HG03139 (cell line): ENCODE measurements around the gene CCDC57.

Source experiments
- ATAC-seq: cut with Tn5 transposase; IDR thresholded peaks from one replicate; pipeline ENCODE4 v1.9.1; 2021; ENCODE audit not compliant: unreplicated experiment

CCDC57 gene

DNA sequence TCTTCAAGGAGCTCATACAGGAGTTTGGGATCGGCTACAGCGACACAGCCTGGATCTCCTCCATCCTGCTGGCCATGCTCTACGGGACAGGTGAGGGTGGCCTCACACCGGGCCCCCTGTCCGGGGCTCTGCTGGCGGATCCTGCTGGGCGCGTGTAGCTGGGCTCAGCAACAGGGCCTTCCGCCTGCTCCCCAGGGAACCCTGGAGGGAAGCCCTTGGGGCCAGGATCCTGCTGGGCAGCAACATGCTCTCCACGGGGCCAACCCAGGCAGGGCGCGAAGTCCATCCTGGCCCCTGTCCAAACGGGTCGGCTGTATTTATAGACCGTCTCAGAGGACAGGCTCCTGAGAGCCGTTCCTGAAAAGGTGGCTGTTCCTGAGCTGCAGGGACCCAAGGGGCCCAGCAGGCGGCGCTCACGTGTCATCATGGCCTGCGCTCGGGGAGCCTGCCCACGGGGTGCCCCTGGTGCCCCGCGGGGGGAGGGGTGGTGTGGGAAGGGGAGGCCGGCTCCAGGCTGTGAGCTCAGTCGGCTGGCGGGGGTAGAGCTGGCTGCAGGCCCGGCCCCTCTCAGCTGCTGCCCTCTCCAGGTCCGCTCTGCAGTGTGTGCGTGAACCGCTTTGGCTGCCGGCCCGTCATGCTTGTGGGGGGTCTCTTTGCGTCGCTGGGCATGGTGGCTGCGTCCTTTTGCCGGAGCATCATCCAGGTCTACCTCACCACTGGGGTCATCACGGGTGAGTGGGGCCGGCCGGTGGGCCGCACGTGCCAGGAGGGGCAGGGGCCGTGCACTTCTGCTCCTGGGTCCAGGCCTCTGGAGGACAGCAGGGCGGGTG is 23.7 kb upstream of the CCDC57 start:
- no peak for ATAC-seq

DNA sequence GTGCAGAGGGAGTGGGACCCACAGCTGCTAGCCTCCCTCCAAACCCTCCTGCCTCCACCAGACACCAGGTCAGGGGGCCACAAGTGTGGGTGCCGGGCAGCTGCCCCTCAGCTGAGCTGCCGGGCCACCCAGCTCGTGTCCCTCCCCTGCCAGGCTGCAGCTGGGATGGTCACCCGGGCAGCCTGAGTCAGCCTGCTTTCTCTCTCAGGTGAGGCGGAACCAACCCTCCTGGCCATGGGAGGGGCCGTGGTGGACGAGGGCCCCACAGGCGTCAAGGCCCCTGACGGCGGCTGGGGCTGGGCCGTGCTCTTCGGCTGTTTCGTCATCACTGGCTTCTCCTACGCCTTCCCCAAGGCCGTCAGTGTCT is 23.1 kb upstream of the CCDC57 start:
- no peak for ATAC-seq

DNA sequence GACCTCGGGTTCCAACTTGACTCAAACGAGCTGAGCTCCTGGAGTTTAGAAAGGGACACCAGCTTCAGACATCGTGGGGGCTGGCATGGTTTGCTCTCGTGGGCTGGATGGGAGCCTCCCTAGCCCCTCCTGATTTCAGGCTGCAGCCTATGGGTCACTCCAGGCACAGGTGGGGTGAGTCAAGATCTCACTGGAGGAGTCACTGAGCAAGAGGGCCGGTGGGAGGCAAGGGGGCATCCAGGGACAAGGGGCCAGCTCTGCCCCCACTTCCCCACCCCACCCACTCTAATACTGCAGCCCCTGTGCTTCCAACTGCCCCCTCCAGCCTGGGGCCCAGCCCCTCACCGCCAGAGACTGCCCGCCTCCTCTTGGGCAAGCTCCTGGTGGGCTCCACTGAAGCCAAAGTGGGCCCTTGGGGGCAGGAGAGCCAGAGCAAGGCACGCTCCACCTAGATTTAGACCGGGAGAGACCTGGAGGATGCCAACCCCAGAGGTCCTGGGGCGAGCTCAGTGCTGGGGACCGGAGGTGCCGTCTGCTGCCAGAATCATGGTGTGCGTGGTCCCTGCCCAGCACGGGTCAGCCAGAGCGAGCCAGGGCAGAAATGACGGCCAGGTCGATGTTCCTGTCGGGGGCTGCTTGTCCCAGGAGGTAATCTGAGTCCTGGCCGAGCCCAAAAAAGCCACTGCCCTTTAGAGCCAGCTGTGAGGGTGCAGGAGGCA is 22.6 kb upstream of the CCDC57 start:
- ATAC-seq = no peak

DNA sequence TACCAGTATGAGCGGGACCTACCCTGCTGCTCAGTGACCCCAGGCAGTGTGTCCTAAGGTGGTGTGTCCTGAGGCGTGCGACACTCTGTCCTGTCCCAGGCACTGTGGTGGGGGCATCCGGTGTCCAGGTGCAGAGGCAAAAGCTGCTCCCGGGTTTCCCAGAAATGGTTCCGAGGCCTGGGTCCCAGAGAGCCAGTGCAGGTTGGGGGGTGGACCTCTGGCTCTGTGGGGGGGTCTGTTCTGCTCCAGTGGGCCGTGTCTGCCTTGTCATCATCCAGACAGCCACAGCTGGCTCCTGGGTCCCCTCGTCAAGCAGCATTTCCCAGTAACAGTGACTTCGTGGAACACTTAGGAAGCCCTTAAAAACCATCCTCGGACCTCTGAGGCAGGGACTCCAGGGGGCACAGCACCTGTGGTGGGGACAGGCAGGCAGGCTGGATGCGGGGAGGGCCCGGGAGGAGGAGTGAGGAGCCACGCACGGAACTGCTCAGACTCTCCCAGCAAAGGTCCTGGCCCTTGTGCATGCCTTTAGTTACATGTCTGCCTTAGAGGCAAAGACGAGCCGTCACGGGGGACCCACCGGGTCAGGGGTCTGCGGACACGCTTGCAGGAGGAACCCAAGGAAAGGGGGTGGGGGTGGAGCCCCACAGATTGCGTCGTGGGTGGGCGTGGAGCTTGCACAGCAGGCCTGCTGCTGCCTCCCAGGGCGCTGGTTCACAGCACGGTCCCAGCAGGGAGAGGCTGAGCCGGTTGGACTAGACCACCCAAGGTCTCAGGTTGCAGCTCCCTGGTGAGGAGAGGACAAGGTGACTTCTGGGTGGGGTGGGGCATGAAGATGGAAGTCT is 21.8 kb upstream of the CCDC57 start:
- no peak for ATAC-seq

DNA sequence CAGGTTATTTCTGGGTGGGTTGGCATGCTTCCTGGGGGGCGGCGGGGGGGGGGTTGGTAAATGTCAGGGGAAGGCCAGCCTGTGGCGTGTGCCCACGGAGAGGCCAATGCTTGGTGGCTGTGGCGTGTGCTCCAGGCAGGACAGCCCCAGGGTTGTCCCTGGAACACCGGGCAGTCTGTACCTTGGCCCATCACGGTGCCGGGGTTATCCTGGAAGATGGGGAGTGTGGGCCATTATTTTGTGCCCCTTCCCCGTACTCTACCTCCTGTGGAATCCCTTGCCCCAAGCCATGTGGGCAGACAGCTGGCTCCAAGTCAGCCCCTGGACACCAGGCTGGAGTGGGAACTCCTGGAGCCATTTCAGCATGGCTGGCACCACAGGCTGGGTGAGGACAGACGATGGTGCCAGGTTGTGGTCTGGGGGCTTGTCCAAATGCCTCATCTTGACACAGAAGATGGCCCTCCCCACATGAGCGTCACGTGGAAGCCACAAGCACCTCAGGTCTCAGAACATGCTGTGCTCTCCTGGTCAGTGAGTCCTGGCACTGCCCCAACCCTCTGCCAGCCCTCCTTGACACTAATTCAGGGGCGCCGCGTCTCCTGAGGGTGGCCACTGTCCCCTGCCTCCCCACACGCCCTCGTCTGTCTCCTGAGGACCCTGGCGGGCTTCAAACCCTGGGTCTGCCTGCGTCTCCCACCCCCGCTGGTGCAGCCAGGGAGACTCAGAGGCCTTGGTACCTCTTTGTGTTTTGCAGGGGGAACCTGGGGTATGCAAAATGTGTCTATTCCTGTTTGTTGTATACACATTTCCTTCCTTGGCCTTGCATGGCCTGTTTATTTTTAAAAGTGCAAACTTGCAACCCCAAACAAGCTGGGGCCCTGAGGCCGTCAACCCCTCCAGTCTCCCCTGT is 20.5 kb upstream of the CCDC57 start:
- no peak for ATAC-seq

DNA sequence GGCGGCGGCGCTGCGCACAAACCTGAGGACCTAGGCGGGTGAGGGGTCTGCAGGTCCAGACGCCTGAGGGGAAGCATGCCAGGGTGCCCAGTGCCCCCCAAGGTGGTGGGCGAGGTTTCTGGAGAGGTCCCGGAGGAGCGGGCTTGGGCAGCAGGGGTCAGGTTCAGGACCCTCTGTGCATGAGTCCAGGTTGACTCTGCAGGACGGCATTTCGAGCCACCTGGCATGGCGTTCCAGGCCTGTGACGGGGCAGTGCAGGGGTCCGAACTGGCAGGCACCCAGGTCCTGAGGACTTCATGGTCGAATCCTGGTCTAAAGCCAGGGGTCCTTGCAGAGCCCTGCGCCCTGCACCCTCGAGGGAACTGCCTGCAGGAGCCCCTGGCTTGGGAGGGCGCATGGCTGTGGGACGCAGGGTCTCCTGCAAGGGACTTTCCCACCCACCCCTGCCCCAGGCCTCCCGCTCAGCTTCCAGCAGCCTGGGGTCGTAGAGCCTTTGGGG is 19.7 kb upstream of the CCDC57 start:
- no peak for ATAC-seq

DNA sequence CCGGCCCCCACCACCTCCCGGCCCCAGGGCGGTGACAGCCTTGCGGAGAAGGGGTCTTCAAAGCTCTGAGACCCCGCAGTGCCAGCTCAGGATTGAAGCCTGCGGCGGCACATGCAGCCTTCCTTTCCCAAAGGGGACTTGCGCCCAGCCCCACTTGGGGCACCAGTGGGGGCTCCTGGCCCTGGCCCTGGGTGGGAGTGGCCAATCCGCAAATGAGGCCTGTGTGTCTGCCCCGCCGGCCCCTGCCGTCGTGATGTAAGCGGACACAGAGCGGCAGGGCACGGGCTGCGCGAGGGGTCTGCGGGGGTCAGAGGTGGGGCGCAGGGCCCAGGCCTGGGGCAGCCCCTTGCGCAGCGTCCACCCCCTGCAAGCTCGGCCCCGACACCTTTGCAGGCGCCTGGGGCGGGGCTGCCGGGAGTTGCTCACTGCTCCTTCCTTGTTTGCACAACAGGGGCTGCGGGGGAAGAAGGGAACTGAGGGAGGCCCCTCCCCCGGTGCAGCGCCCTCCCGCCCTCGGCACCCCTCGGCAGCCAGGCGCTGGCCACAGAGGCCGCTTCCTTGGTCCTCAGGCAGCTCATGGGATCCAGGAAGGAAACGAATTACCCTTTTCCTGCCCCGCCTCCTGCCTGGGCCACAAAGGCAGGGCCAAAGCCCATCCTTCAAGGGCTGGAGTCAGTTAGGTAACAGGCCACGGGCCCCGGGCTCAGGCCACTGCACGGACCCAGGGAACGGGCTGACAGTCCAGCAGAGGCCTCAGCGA is 19.1 kb upstream of the CCDC57 start:
- no peak for ATAC-seq

DNA sequence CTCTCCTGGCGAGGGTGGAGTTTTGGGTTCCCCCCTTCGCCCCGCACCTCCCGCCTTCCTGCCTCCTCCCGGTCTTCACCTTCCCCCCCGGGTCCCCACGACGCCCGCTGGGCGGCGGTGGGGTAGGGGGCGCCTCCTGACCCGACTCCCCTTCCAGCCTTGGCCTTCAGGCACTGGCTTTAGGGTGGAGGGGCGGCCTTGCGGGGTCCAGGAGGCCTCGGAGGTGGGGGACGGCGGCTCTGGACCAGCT is 18.6 kb upstream of the CCDC57 start:
- no peak for ATAC-seq

DNA sequence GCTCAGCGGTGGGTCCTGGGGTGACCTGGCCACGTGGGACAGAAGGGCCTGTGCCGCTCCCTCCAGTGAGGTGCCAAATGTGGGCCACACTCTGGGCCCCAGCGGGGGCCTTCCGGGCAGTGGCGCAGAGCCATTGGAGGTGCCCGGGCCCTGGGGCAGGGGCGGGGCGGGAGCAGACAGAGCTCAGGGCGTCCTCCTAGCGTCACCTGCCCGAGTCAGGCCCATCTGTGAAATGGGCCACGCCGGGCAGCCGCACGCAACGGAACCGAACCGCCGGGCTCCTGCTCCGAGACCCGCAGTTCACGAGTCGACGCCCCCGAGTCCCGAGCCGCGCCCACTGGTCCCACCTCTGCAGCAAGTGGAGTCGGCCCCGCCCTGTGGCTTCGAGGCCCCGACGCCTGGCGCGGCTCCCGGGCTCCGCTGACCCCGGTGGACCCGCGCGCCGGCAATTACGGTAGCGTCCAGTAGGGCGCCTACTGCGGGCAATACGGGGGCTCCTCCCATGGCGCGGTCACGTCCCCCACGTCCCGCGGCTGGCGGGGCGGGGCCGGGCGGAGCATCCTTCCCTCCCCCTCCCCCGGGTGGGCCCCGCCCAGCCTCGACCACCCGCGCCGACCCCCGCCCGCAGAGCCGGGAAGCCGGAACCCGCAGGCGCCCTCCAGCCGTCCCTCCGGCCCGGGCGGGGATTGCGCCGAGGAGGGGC is 18.1 kb upstream of the CCDC57 start:
- peak; percentile 37 for ATAC-seq

DNA sequence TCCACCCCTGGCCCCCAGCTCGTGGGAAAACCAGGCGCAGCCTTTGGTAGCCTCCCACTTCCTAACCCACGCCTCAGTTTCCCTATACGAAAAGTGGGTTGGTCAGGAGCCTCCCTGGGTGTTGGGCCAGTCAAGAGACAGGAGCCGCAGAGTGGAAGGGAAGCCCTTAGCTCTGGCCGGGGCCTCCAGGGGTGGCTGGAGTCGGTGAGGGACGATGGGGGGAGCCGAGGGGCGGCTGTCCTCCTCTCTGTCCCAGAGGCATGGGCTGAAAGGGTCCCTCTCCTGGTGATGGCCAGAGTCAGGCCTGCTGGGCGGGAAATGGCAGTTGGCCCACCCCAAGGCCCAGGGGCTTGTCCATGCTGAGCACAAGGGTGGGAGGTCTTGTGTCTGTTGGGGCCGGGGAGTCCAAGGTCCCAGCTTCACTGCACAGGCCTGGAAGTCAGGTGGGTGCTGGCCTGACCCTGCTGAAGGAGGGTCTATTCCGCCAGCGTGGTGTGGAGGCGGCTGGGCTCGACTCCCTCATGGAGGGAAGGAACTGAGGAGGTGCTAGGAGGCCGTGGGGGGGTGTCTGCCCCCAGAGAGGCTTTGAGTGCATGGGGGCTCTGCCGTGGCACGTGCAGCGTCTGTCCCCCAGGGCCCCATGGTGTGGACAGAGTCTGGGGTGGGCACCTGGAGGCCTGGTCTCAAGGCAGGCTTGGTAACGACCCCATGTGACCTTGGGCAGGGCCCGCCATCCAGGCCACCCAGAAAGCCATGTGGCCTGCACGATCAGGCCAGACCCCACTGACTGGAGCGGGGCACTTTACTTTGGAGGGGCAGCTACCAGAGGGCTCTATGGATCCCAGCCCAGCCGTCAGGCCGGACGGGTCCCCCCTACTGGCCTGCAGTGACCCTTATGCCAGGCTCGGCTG is 17.3 kb upstream of the CCDC57 start:
- ATAC-seq = no peak

DNA sequence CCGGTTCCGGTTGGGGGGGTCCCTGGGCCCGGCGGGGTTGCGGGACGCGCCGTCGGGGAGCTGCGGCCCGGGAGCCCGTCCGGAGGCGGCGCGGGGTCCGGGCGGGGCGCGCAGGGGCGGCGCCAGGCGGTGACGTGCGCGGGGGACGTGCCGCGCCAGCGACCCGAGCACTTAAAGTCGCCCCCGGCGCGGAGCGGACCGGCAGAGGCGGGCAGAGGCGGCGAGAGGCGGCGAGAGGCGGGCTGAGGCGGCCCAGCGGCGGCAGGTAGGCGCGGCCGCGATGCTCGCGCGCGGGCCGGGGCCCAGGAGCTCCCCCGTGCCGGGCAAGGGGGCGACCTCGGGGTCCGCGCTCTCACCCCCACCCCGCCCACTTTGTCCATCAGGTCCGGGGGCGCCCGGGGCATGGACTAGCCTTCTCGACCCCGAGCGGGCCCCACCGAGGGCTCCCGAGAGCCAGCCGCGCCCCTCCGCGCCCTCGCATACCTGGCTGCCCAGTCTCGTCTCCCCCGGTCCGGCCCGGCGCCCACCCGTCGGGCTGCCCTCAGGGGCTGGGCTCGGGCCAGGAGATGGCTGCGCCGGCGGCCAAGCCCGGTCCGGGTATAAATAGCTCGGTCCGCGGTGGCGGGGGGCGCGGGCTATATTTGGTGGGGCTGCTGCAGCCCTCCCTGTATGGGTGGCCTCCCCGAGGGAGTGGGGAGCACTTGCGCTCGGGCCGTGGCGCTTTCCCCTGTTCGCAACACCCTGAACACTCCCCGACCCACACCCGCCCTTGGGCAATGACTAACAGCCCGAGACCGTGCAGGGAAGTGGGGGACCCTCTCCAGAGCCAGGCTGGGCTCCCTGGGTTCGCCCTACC is 16.4 kb upstream of the CCDC57 start, which contains the start of gene SLC16A3:
Gene SLC16A3 (plus strand): TSS at position 201 of the 856 bp plus-strand sequence. CDS start 6,967 bp downstream, outside the sequence.
- no peak for ATAC-seq

DNA sequence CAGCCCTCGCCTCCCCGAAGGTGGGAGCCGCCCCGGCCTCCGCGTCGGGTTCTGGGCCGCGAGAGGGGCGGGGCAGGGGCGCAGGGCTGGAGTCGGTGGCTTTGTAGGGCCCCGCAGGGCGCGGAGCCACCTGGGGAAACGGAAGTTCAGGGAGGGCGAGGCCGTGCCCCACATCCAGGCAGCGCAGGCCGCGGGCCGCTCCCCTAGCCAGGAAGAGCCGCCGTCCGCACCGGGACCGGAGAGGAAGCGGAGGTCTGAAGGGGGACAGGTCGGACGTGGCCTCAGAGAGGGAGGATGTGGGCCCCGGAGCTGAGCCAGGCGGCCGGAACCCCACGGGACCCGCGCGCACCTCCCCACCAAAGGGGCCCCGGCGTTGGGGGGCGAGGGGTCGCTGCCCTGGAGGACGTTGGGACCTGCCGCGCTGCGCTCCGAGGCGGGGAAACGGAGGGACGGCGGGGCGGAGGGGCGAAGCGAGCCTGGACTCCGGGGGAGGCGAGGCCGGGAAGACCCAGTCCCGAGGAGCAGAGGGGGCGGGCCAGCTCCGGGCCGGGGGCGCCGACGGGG is 15.7 kb upstream of the CCDC57 start:
- ATAC-seq = no peak

DNA sequence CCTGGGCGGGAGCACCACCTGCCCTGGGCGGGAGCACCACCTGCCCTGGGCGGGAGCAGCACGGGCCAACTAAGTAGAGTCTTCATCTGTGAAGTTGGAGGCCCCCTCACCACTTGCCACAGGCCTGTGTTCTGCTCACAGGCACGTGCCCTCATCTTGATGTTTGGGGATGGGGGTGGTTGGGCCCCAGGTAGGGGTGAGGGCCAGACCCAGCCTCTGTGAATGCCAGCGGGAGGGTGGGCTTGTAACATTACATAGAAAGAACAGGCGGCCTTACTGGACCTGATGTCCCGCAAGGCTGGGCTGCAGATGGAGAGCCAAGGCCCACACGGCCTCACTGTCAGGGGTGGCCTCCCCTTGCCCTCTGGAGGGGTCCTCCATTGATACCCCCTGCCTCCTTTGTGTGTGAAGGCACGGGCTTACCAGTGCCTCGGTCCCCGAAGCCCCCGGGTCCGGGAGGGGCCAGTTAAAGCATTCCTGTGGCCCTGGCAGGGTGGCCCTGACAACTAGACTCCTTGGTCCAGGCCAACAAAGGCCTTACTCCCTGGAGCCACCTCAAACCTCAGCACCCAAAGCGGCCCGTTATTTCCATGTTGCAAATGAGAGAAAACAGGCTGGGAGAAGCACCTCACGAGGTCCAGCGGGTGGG is 15.1 kb upstream of the CCDC57 start:
- ATAC-seq = no peak

DNA sequence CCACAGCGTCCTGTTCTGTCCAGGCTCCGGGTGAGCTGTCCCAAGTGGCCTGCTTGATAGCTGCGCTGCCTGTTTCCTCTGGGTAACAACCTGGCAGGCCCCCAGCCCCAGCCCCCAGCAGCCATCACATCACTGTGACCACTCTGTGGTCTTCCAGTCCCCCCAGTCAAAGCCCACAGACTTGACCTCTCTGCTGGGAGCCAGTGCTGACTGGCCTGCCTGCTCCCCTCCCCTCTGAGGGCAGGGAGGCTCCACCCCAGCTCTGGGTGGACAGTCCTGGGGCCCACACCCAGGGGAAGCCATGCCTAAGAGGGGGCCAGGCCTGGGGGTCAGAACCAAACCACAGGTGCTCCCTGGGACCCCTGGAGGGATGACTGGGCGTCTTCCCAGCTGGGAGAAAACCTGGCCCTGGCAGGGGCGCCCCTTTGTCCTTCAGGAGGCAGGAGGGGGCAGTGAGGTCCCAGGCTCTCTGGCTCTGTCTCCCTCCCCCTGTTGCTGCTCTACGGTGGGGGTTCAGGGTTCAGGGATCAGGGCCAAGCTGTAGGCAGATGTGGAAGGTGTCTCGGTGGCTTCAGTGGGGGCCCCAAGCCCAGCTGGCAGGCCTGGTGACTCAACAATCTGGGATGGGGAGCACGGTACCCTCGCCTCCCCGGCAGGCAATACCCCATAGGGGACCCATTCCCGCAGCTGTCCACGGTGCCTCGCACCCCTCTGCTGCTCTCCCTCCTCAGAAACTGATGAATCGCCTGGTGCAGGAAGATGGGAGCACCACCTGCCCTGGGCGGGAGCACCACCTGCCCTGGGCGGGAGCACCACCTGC is 14.4 kb upstream of the CCDC57 start:
- ATAC-seq = no peak

DNA sequence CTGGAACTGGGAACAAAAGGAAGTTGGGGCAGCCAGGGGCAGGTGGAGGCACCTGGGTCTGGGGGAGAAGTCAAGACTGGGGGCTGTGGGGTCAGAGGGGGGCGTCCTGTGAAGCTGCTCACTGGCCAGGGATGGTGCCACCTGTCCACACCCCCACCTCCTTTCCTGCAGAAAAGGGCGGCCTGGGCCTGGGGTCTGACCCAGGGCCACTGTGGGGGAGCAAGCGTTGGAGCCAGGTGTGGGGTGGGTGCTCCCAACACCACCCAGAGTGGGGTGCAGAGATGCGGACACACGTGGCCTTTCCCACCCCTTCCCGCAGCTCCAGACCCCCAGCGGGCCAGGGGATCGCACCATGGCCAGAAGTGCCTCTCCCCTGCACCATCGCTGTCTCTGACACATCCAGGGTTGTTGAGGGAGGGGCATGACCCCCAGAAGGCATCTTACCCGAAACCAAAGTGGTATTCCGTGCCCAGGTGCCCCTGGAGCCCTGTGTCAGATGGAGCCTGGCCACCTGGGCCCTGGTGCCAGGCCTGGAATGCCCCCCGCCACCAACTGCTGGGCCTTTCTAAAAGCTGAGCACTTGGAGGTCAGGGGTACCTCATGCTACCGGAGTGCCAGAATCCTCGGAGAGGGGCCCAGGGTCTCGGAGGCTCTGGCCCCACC is 13.6 kb upstream of the CCDC57 start:
- no peak for ATAC-seq
